GM04504 (cell line): ENCODE measurements around the gene SFXN4.
"Not testable (repeated sequence)": the region's sequence is repeated elsewhere in the genome, so short reads cannot be mapped to it uniquely, and the experiment has no call there.

Source experiments
- DNase-seq: peaks from one replicate; pipeline ENCODE4 v3.0.0-alpha.2; 2012; ENCODE audit warnings: low read depth

SFXN4 gene

DNA sequence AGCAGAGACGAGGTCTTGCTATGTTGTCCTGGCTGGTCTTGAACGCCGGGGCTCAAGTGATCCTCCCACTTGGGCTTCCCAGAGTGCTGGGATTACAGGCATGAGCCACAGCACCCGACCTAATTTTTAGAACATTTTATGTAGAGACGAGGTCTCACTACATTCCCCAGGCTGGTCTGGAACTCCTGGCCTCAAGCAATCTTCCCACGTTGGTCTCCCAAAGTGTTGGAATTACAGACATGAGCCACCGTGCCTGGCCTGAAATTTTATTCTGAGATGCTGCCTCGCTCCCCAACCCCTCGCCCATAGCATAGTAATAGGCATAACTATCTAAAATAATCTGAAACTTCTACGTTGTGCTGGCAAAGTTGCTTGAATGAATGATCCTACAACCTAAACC is 21.9 kb downstream of the SFXN4 start:
- no peak for DNase-seq

DNA sequence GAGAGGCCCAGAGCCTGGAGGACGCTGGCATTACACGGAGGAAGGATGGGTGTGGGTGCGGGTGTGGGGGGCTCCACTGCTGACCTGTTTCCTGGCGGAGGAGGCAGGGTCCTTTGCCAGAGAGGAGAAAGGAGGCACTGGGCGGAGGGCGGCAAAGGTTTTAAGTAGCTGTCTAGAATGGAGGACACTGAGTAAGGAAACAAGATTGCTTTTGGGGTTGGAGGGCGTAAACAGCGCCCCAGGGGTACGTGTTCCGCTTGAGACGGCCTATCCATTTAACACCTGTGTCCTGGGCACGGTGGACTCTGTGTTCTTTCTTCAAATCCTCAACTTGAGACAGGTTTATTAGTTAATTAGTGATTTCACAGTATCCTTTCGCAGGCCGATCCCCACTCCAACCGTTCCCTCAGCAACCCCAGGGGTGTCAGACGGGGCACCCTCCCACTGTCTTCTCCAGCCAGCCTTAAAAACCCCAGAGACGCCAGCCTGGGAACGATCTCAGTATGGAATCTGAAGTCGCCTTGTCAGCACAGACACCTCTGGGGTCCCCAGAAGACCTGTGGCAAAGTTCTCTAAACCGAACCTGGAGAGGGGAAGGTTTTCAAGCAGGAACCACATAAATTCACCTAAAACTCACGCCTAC is 24.8 kb downstream of the SFXN4 start:
- DNase-seq, result no peak

DNA sequence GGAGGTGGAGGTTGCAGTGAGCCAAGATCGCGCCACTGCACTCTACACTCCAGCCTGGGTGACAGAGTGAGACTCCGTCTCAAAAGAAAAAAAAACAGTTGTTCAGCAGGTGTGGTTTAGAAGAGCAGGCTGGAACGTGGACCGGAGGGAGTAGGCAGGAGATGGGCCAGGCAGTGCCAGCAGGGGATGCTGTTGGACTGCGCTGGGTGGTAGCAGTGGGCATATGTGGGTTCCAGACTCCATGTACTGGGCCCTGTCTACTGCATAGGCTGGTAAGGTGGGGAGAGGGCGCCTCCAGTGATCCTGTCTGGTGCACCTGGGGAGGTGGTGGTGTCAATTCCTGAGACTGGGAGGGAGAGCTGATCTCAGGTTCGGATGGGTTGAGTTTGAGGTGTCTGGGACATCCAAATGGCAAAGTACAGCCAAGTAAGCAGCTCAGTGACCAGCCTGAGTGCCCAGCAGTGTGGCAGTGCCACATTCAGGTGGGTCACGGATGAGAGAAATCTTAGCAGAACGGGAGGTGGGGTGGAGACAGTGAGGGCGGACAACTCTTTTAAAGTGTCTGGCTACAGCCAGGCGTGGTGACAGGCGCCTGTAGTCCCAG is 25.9 kb downstream of the SFXN4 start:
- no peak for DNase-seq

- DNase-seq, result no peak
Observed at GRCh38 chr10:119138346-119139306, 26.9 kb downstream of the SFXN4 start.

- DNase-seq, result not testable (repeated sequence)
Observed at GRCh38 chr10:119137878-119138277, 27.6 kb downstream of the SFXN4 start.

GRCh38 chr10:119136084-119136483 is 29.4 kb downstream of the SFXN4 start:
- no peak for DNase-seq

DNA sequence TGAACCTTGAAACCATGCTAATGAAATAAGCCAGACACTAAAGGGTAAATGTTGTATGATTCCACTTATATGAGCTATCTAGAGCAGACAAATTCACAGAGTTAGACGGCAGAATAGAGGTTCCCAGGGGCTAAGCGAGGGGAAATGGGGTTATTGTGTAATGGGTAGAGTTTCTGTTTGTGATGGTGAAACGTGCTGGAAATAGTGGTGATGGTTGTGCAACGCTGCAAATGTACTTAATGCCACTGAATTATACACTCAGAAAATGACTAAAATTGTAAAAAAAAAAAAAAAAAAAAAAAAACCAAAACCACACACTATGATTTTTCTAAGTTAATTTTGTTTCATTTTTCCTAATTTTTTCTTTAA is 30.0 kb downstream of the SFXN4 start:
- DNase-seq, result no peak

DNA sequence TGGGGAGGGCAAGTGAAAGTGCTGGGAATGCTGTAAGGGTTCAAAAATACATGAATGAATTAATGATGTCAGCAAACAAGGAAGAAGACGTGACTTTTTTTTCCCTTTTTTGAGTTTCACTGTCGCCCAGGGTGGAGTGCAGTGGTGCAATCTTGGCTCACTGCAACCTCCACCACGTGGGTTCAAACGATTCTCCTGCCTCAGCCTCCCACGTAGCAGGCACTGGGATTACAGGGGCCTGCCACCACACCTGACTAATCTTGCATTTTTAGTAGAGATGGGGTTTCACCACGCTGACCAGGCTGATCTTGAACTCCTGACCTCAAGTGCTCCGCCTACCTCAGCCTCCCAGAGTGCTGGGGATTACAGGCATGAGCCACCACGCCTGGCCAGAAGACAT is 31.6 kb downstream of the SFXN4 start:
- no peak for DNase-seq

- DNase-seq, result no peak
Observed at GRCh38 chr10:119132521-119133345, 32.8 kb downstream of the SFXN4 start.

GRCh38 chr10:119131512-119132240 is 33.8 kb downstream of the SFXN4 start:
- no peak for DNase-seq

DNA sequence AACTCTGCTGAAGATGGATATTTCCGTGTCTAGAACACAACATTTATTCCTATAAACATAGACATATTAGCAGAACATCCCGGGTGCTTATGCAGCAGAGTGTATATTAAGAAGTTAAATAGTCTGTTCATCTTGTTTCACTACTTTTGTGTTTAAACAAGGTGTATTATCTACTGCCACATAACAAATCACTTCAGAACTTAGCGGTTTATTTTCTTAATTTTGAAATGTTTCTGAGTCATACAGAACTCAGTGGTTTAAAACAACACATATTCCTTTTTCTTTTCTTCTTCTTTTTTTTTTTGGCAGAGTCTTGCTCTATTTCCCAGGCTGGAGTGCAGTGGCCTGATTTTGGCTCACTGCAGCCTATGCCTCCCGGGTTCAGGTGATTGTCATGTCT is 35.8 kb downstream of the SFXN4 start:
- no peak for DNase-seq

DNA sequence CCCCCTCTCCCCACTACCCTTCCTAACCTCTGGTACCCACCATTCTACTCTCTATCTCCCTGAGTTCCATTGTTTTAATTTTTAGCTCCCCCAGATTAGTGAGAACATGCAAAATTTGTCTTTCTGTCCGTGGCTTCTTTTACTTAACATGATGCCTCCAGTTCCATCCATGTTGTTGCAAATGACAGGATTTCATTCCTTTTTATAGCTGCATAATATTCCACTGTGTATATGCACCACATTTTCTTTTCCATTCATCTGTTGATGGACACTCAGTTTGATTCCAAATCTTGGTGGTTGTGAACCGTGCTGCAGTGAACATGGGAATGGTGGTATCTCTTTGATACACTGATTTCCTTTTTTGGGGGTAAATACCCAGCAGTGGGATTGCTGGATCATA is 39.6 kb downstream of the SFXN4 start:
- DNase-seq, result no peak

DNA sequence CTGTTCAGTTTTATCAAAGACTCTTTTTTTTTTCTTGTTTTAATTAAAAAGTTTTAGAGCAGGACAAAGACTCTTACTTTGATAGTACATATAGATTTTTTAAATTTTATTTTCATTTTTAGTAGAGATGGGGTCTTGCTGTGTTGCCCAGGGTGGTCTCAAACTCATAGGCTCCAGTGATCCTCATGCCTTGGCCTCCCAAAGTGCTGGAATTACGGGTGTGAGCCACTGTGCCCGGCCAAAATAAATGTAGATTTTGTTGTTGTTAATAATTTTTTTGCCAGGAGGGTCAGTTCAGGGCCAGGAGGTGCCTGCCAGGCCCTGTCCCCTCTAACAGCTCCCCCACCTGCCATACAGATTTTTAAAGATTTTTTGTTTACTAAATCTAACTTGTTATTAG is 44.6 kb downstream of the SFXN4 start:
- no peak for DNase-seq

DNA sequence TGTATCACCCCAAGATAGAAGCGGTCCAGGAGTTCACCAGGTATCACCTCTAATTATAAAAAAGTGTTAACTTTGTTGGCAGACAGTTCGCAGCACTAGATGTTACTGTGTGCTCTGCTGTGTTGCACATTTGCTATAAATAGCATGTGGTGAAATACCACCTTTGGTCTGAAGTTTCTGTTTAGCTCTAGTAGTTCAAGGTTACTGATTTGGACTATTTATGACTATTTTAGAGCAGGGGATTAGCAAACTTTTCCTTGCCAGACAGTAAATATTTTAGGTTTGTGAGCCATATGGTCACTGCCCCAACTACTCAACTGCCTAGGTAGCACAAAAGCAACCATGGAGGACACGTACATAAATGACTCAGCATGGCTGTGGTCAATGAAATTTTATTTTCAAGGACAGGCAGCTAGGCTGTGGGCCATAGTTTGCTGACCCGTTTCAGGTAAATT is 45.1 kb downstream of the SFXN4 start:
- no peak for DNase-seq

DNA sequence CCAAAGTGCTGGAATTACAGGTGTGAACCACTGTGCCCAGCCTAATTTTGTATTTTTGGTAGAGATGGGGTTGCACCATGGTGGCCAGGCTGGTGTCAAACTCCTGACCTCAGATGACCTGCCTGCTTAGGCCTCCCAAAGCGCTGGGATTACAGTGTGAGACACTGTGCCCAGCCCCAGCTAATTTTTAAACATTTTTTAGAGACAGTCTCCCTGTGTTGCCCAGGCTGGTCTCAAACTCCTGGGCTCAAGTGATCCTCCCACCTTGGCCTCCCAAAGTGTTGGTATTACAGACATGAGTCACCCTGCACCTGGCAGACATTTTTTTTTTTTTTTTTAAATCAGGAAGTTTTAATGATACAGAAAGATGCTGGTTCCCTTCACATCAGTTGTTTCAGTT is 46.1 kb downstream of the SFXN4 start:
- DNase-seq, result no peak

- DNase-seq, result no peak
Observed at GRCh38 chr10:119118231-119118630, 47.3 kb downstream of the SFXN4 start.

GRCh38 chr10:119116326-119116951 is 49.1 kb downstream of the SFXN4 start:
- no peak for DNase-seq

GRCh38 chr10:119115926-119116325 is 49.6 kb downstream of the SFXN4 start:
- DNase-seq, result no peak

GRCh38 chr10:119113751-119114732 is 51.5 kb downstream of the SFXN4 start:
- peak; percentile 90 for DNase-seq

GRCh38 chr10:119112056-119112455 is 53.5 kb downstream of the SFXN4 start:
- no peak for DNase-seq
